Posterior cingulate gyrus (tissue), 11 donors: ENCODE data around the gene PDE7B.

ENCODE experiments used
- DNase-seq, 10 donors: peaks; one replicate each; pipeline versions ENCODE4 v3.0.0 to v3.0.0-alpha.2; 2020 to 2021; ENCODE audit warnings: mixed read lengths in 3 of 10
- intact Hi-C: fragments of 100-400 bp; cut with DNase I; formaldehyde crosslinking; loops from one replicate; pipeline ENCODE4 v1.15.1; 2023

Gene PDE7B

DNA sequence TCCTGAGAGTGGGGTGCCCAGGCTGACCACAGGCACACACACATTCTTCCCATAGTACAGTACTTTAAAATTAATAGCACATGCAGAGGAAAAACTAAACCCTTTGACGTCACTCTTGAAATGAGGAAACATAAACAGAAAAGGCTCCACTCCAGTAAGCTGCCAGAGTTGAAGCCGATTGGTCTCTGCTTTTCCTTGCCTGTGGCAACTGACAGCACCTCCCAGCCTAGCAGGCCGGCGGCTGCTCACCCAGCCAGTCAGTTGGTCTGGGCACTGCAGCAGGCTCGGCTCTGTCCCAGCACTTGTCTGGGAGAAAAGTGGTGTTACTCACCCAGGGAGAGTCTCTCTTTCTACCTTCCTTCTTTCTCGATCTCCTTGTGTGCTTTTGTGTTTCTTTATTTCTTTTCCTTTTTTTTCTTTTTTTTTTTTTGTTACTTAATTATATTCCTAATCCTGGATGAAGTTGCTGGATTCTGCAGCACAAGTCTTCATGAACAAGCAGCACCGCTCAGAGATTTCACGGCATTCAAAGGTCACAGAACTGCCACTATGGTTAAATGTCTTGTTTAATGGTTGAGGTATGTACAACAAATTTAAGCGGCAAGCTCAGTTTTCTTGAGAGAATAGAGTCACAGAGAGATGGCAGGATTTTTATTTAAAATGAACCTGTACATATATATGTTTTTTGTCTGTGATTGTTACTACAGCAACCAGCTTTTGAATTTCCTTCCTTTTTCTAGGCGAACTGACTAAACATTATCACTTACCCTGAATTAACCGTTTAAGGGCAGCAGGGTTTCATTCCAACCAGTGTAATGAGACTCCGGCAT, at the start of gene PDE7B:
PDE7B (plus strand) TSS at position 260 of the 830 bp plus-strand sequence.
- intact Hi-C loops, result no loop called here

GRCh38 chr6:135801755-135802465, 49.6 kb upstream of the PDE7B start:
- intact Hi-C loops, result no loop called here
- no peak for DNase-seq

More for the DNA sequence above, at the start of gene PDE7B:
- DNase-seq, result peak; percentile 31 to 97 (median 74)

DNA sequence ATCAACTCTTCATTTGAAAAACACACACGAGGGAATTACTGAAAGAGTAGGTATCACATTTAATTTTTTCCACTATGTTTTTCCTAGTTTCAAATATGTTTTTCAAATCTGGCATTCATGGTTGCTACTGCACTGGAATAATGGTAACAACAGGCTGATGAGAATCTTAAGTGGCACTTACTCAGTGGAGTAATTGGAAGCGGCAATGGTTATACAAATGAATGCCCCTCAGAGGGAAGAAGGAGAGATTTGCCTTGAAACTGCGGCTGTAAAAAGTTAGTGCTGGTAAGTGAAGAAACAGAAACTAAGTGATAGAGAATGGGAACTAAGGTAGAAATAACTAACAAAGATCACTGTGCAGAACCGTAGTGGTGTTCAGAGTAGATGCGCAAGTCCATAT, 41.0 kb upstream of the PDE7B start:
- DNase-seq, result no peak
- intact Hi-C loops, result no loop called here

DNA sequence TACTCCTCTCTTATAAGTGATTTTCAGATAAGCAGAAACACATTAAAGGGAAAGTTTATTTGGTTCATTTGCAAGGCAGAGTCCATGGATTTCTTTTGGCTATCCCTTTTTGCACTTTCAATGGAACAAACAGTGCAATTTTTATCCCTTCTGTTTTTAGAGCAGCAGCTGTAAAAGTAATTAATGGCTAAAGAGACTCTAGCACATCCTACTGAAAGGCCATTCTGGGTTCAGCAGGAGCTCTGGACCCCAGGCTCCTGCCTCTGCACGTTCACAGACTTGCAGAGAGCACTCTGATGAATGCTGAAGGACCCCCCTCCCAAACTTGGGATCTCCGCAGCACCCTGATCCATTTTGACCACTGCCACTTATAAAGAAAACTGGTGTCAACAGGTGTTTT, 40.3 kb upstream of the PDE7B start:
- DNase-seq, result no peak
- intact Hi-C loops, result no loop called here

GRCh38 chr6:135811644-135812526, 39.6 kb upstream of the PDE7B start:
- intact Hi-C loops, result no loop called here
- DNase-seq, result no peak

DNA sequence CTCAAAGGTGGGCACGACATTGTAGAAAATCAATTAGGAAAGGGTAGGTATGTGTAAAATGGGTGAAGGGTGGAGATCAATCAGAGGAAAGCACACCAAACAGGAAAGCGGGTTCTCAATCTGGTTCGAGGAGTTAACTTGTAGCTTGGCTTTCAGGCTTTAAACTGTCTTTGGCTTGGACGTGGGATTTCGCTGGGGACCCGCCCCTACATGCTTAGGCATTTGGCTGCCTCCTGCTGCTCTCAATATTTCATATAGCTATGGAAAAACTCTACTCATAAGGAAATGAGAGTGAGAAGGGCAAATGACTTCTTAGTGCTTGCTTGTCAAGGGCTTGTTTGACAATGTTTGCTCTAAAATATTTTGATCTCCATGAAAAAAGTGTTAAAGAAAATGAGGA, 38.1 kb upstream of the PDE7B start:
- DNase-seq, result no peak
- intact Hi-C loops, result no loop called here

DNA sequence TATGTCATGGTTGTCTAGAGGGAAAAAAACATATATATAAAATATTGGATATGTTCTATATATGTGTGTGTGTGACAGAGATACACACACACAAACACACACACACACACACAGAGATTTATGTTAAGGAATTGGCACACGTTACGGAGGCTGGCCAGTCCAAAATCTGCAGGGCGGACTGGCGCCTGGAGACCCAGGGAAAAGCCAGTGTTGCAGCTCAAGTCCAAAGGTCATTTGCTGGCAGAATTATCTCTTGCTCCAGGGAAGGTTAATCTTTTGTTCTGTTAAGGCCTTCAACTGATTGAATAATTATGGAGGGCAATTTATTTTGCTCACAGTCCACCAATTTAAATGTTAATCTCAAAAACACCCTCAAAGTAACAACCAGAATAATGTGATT, 37.5 kb upstream of the PDE7B start:
- intact Hi-C loops, result no loop called here
- no peak for DNase-seq

DNA sequence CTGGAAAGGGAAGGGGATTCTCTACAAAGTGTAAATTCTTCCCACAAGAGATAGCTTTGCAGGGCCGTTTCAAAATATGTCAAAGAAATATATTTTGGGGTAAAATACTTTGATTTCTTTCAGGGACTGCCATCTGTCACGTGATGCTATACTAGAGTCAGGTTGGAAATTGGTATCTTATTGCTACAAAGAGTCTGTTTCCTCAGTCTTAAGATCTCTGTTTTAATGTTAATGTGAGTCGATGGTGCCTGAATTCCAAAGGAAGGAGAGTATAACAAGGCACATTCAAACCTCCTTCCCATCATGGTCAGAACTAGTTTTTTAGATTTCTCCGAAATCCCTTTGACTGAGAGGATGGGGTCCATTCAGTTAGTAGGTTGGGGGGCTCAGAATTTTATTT, 36.3 kb upstream of the PDE7B start:
- intact Hi-C loops, result no loop called here
- DNase-seq, result no peak

DNA sequence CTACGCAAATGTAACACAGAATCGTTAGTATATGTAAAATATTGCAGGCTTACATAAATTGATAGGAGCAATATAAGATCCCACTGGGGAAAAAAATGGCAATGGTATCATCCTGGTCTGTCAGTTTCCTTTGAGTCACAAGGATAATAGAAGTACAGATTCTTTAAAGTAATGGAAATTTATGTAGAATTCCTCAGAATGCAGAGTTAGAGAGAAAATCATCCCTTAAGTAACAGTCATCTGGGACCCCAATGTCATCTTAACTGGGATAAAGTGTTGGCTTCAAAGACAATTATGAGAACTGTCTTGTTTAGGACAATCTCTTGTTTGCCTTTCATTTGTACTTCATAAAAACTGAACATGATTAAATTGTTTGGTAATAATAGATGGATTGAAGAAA, 34.5 kb upstream of the PDE7B start:
- DNase-seq, result no peak
- intact Hi-C loops, result no loop called here

DNA sequence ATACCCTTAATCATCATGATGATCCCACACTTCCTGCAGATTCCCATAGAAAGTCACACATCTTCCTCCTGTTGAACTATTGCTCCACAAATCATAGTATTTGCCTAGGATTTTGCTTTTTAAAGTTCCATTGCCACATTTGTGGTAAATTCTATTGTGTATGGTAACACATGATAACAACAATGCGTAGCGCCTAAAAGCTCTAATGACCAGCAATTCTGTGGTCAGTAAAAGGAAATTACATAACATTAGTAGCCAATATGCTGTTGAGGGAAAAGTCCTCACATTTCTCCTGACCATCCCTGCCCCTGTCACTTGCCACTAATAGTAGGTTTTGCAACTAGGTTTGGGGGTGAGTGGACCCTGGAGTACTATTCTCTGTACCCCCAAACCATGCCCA, 31.8 kb upstream of the PDE7B start:
- intact Hi-C loops, result no loop called here
- DNase-seq, result no peak

DNA sequence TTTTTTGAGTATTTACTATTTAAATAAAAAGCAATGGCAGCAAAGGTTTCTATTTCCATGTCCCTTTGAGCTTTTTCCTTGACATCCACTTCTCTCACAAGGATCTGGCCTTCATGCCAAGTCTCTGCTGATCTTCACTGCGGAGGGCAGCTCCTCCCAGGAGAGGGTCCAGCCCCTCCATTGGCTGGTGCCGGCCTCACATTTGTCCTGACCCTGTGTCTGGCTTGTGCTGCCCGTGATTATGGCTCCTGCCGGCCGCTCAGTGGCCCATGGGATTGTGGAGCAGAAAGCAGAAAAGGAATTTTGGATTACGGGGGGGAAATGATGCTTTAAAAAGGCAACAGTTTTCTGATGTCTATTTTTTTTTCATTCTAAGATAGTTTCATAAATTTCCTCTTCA, 31.2 kb upstream of the PDE7B start:
- DNase-seq, result peak in 1 of 10 donors; percentile 70
- intact Hi-C loops, result no loop called here

GRCh38 chr6:135823851-135824250, 27.6 kb upstream of the PDE7B start:
- intact Hi-C loops, result no loop called here
- DNase-seq, result no peak

DNA sequence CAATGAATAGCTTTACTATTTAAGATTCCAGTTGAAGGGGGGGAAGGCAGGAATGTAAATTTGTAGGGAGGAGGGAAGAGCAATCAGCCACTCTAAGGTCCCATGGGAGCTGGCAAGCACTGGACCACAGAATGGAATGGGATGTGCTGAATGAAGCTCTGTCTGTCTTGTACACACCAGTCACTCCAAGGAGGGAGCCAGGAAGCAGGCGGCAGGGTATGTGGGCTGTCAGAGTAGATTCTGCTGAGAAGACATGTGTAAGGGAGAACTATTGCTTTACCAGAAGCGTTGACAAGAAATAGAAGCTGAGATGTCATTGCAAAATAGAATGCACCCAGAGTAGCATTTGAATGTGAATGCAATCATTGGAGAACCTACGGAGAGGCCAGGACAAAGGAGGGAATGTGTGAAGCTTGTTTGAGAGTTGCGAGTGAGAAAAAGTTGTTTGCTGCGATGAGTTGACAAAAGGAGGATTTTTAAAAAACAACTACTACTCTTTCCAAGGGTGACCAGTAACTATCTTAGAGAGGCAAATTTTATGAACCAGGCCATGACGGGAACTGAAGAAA, 25.2 kb upstream of the PDE7B start:
- intact Hi-C loops, result no loop called here
- DNase-seq, result no peak

DNA sequence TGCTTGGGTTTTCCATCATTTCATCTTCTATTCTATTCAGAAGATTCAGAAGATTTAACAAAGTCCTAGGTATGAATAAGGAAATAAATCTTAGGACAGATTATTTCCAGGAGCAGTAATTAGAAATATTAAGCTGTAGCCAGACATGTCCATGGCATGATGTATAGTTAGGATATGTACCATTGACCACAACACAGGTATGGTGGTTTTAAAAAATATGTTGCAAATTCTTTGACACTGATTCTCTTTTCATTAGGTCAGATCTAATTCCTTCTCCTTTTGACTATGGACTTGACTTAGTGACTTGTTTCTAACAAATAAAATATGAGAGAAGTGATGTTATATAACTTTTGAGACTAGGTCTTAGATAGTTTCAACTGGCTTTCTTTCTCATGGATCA, 23.5 kb upstream of the PDE7B start:
- intact Hi-C loops, result no loop called here
- no peak for DNase-seq

GRCh38 chr6:135830452-135830881, 21.0 kb upstream of the PDE7B start:
- no peak for DNase-seq
- intact Hi-C loops, result no loop called here

DNA sequence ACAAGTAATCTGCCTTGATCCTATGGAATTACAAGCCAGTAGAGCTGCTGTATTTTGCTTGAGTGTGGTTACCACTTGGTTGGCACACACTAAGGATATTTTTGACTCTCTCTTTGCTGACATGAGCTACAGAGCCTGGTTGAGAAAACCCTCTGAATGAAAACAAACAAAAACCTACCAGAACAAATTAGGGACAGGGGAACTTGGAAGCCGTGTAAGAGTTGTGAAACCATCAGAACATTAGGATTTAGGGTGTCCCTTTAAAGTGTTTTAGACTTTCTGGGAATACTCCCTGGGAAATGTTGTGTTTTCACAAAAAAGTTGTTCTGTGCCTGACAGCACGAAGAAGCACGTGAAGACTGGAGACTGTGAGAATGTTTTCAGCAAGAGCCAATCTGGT, 20.5 kb upstream of the PDE7B start:
- intact Hi-C loops, result no loop called here
- no peak for DNase-seq

DNA sequence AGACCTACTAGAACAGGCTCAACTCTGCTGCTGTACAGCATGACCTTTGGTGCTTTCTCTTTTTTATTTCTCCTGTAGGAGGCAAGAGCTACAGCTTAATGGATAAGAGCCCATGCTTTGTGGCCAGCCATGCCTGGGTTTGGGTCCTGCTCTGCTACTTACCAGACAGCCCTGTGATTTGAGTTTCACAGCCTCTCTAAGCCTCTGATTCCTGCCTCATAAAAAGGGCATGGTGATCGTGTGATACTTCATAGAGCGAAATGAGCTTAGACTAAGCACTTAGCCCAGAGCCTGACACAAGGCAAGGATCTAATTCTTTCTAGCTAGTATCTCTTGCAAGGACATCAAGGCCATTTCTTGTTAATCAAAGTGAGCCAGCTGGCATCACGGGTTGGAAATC, 19.3 kb upstream of the PDE7B start:
- intact Hi-C loops, result no loop called here
- no peak for DNase-seq

- DNase-seq, result no peak
- intact Hi-C loops, result no loop called here
These were observed 17.7 kb upstream of the PDE7B start for GRCh38 chr6:135833771-135834170.

- intact Hi-C loops, result no loop called here
- DNase-seq, result no peak
These were observed 13.6 kb upstream of the PDE7B start for GRCh38 chr6:135837735-135838449.

DNA sequence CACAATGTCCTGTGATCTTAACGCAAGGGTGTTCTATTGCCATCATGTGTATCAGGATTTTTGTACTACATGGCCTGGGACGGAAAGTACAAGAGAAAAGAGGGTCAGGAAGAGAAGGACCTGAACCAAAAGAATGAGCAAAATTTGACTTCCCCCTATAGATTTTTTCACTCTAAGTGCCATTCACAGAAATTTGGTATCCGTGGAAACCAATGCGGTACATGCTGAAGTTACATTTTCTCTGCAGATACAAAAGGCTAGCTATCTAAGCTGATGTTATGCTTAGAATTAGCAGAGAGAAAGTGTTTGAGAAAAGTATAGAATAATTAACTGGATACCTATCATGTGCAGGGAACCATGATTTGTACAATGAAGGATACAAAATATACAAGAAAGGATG, 12.4 kb upstream of the PDE7B start:
- DNase-seq, result no peak
- intact Hi-C loops, result no loop called here
